H1 (cell line): ENCODE data around the gene NLRX1. TPM values are rescaled to one million over a fixed set of nuclear protein-coding genes. Genes with fewer than 3 reads are reported as not detected.

ENCODE experiments used
- CHD2 ChIP-seq: IDR thresholded peaks from 2 replicates; pipeline ENCODE4 v1.6.1; 2012; ENCODE audit warnings: low read length, improper control_type of control experiment
- EGR1 ChIP-seq: IDR thresholded peaks from 2 replicates; pipeline ENCODE4 v1.6.1; 2011; ENCODE audit warnings: low read depth, low read length, borderline replicate concordance
- GTF2F1 ChIP-seq: IDR thresholded peaks from 2 replicates; pipeline ENCODE4 v1.6.1; 2012; ENCODE audit warnings: low read depth, low read length, improper control_type of control experiment, borderline replicate concordance
- MAFK ChIP-seq: IDR thresholded peaks from 2 replicates; pipeline ENCODE4 v1.6.1; 2012; ENCODE audit warnings: low read depth, mild to moderate bottlenecking, improper control_type of control experiment, low read length
- SAP30 ChIP-seq: fragments of 300-600 bp; sonication (generic); IDR thresholded peaks from 2 replicates; pipeline ENCODE4 v1.7.1; 2012; ENCODE audit warnings: low read length, moderate library complexity, mild to moderate bottlenecking, inconsistent platforms; ENCODE audit not compliant: insufficient read depth, insufficient replicate concordance
- polyA plus RNA-seq, 7 experiments: library from polyadenylated mRNA; depleted of rRNA in 3 of 7; stranded (reverse) in 5 of 7; unstranded in 2 of 7; fragments of >200 nt in 5 of 7; fragments of 200-250 nt in 2 of 7; gene quantifications; 1 replicate in 5 of 7; 2 replicates in 1 of 7; 4 replicates in 1 of 7; pipeline versions ENCODE4 v1.2.1 to v1.2.3, GENCODE V29; 2011 to 2013; ENCODE audit warnings: missing spikeins in 2 of 7, mixed read lengths in 2 of 7
- total RNA-seq: library from RNA; stranded (reverse); fragmentation: NEBNext Ultra II Directional; extraction: Animal tissue kit (Norgen Biotek cat#: 25700); gene quantifications from 2 replicates; pipeline ENCODE4 v1.2.1, GENCODE V29; 2021

NLRX1 gene
- total and polyA plus RNA-seq, 2 of the 8 experiments (the other 6 are each of a cell fraction or from before 2014, with no cell fraction given), result 13.2 to 18.6 TPM

- no peak for TF ChIP-seq SAP30
- no peak for TF ChIP-seq GTF2F1
- TF ChIP-seq EGR1, result no peak
- no peak for TF ChIP-seq CHD2
- TF ChIP-seq MAFK, result no peak
These were observed 54.4 kb downstream of the NLRX1 start (continued) for GRCh38 chr11:119222891-119223290.
